WERI-Rb-1 (cell line): ENCODE data around the gene GPR180.
"Not testable (repeated sequence)": the region's sequence is repeated elsewhere in the genome, so short reads cannot be mapped to it uniquely, and the experiment has no call there.

ENCODE experiments used
- DNase-seq: peaks from one replicate; pipeline ENCODE4 v3.0.0-alpha.2; 2020
- H3K27ac ChIP-seq: fragments of 250-450 bp; sonication (Bioruptor Pico); 2 replicates; pipeline ENCODE4 v1.5.1; 2020; ENCODE audit warnings: mild to moderate bottlenecking, moderate library complexity
- H3K27me3 ChIP-seq: fragments of 250-450 bp; sonication (Bioruptor Pico); 2 replicates; pipeline ENCODE4 v1.5.1; 2021; ENCODE audit warnings: mild to moderate bottlenecking, low read depth, moderate library complexity; ENCODE audit not compliant: insufficient read depth, severe bottlenecking
- H3K36me3 ChIP-seq: fragments of 250-450 bp; sonication (Bioruptor Pico); 2 replicates; pipeline ENCODE4 v1.5.1; 2020; ENCODE audit warnings: mild to moderate bottlenecking, moderate library complexity
- H3K4me3 ChIP-seq: 2 replicates; pipeline ENCODE4 v1.5.1; 2011; ENCODE audit warnings: low read depth, mild to moderate bottlenecking, control low read depth, low read length
- H3K9me3 ChIP-seq: fragments of 250-450 bp; sonication (Bioruptor Pico); 2 replicates; pipeline ENCODE4 v1.5.1; 2021; ENCODE audit warnings: mild to moderate bottlenecking, moderate library complexity; ENCODE audit not compliant: severe bottlenecking
- CTCF ChIP-seq: IDR thresholded peaks from 2 replicates; pipeline ENCODE4 v1.5.1; 2011; ENCODE audit warnings: low read depth, mild to moderate bottlenecking, control low read depth, inconsistent platforms, low read length

Gene GPR180

GRCh38 chr13:94636942-94637578, 35.4 kb downstream of the GPR180 start:
- no peak for DNase-seq
- Histone ChIP-seq H3K36me3 (no peaks in the 10 kb centered on the region), H3K9me3 (no peaks in the 10 kb centered on the region), H3K27me3 (no peaks in the 10 kb centered on the region), H3K27ac (no peak overlapping the region), H3K4me3 (no peak overlapping the region)
- TF ChIP-seq CTCF: no peak

- H3K9me3 ChIP-seq, H3K4me3 ChIP-seq: not testable (repeated sequence)
Measured at GRCh38 chr13:94637677-94638076, 36.0 kb downstream of the GPR180 start.

GRCh38 chr13:94640721-94641120, 39.1 kb downstream of the GPR180 start:
- no peak overlapping the region for H3K27ac ChIP-seq
- no peak for TF ChIP-seq CTCF
- H3K27me3 ChIP-seq: no peaks in the 10 kb centered on the region
- no peaks in the 10 kb centered on the region for H3K9me3 ChIP-seq
- no peak for DNase-seq
- no peak overlapping the region for H3K4me3 ChIP-seq
- no peaks in the 10 kb centered on the region for H3K36me3 ChIP-seq

More at GRCh38 chr13:94637677-94638076, 36.0 kb downstream of the GPR180 start:
- H3K27ac ChIP-seq, H3K36me3 ChIP-seq, H3K27me3 ChIP-seq, DNase-seq: not testable (repeated sequence)

GRCh38 chr13:94641409-94641941, 39.8 kb downstream of the GPR180 start:
- Histone ChIP-seq H3K9me3 (no peaks in the 10 kb centered on the region), H3K36me3 (no peaks in the 10 kb centered on the region), H3K27ac (no peak overlapping the region), H3K27me3 (no peaks in the 10 kb centered on the region), H3K4me3 (no peak overlapping the region)
- TF ChIP-seq CTCF: no peak
- no peak for DNase-seq

- H3K27me3 ChIP-seq: no peaks in the 10 kb centered on the region
- DNase-seq: no peak
- TF ChIP-seq CTCF: no peak
- H3K9me3 ChIP-seq: no peaks in the 10 kb centered on the region
- H3K27ac ChIP-seq: no peak overlapping the region
- no peaks in the 10 kb centered on the region for H3K36me3 ChIP-seq
- H3K4me3 ChIP-seq: no peak overlapping the region
Measured at GRCh38 chr13:94646904-94647303, 45.2 kb downstream of the GPR180 start.

GRCh38 chr13:94656176-94656575, 54.5 kb downstream of the GPR180 start:
- no peaks in the 10 kb centered on the region for H3K36me3 ChIP-seq
- no peak for TF ChIP-seq CTCF
- H3K27ac ChIP-seq: no peak overlapping the region
- H3K4me3 ChIP-seq: no peak overlapping the region
- DNase-seq: no peak
- no peaks in the 10 kb centered on the region for H3K9me3 ChIP-seq
- H3K27me3 ChIP-seq: no peaks in the 10 kb centered on the region
